ENCODE data around the gene DEAF1.

DNA sequence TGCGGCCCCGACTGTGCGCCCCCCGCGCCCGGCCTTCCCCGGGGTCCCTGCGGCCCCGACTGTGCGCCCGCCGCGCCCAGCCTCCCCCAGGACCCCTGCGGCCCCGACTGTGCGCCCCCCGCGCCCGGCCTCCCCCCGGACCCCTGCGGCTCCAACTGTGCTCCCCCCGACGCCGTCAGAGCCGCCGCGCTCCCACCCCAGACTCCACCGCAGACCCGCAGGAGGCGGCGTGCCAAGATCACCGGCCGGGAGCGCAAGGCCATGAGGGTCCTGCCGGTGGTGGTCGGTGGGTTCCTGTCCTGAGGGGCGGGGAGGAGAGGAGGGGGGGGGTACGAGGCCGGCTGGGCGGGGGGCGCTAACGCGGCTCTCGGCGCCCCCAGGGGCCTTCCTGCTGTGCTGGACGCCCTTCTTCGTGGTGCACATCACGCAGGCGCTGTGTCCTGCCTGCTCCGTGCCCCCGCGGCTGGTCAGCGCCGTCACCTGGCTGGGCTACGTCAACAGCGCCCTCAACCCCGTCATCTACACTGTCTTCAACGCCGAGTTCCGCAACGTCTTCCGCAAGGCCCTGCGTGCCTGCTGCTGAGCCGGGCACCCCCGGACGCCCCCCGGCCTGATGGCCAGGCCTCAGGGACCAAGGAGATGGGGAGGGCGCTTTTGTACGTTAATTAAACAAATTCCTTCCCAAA is 54.9 kb downstream of the DEAF1 start:
- TF ChIP-seq, protein P1, sequence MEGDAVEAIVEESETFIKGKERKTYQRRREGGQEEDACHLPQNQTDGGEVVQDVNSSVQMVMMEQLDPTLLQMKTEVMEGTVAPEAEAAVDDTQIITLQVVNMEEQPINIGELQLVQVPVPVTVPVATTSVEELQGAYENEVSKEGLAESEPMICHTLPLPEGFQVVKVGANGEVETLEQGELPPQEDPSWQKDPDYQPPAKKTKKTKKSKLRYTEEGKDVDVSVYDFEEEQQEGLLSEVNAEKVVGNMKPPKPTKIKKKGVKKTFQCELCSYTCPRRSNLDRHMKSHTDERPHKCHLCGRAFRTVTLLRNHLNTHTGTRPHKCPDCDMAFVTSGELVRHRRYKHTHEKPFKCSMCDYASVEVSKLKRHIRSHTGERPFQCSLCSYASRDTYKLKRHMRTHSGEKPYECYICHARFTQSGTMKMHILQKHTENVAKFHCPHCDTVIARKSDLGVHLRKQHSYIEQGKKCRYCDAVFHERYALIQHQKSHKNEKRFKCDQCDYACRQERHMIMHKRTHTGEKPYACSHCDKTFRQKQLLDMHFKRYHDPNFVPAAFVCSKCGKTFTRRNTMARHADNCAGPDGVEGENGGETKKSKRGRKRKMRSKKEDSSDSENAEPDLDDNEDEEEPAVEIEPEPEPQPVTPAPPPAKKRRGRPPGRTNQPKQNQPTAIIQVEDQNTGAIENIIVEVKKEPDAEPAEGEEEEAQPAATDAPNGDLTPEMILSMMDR (IDR thresholded peaks at IDR 0.05; ENCODE audit: insufficient read depth, low read length) = no peak
- TF ChIP-seq POLR2AphosphoS5 (IDR thresholded peaks at IDR 0.05; ENCODE audit: low read depth) (no peak), REST (IDR thresholded peaks at IDR 0.05; ENCODE audit: insufficient replicate concordance, low read depth) (no peak), GABPA (IDR thresholded peaks at IDR 0.05; ENCODE audit: low read depth) (no peak), SPI1 (IDR thresholded peaks at IDR 0.05; ENCODE audit: borderline replicate concordance, low read depth) (no peak)
